HG03196 (cell line): Measurements from ENCODE around the gene MORN4.
"Not testable (repeated sequence)": the region's sequence is repeated elsewhere in the genome, so short reads cannot be mapped to it uniquely, and the experiment has no call there.

Experiments used
- ATAC-seq: cut with Tn5 transposase; IDR thresholded peaks from one replicate; pipeline ENCODE4 v1.9.1; 2021; ENCODE audit not compliant: unreplicated experiment

The MORN4 gene

GRCh38 chr10:97598407-97599271 lies 34.7 kb downstream of the MORN4 start:
- ATAC-seq: no peak

- ATAC-seq: no peak
These were observed 35.5 kb downstream of the MORN4 start for GRCh38 chr10:97597778-97598177.

DNA sequence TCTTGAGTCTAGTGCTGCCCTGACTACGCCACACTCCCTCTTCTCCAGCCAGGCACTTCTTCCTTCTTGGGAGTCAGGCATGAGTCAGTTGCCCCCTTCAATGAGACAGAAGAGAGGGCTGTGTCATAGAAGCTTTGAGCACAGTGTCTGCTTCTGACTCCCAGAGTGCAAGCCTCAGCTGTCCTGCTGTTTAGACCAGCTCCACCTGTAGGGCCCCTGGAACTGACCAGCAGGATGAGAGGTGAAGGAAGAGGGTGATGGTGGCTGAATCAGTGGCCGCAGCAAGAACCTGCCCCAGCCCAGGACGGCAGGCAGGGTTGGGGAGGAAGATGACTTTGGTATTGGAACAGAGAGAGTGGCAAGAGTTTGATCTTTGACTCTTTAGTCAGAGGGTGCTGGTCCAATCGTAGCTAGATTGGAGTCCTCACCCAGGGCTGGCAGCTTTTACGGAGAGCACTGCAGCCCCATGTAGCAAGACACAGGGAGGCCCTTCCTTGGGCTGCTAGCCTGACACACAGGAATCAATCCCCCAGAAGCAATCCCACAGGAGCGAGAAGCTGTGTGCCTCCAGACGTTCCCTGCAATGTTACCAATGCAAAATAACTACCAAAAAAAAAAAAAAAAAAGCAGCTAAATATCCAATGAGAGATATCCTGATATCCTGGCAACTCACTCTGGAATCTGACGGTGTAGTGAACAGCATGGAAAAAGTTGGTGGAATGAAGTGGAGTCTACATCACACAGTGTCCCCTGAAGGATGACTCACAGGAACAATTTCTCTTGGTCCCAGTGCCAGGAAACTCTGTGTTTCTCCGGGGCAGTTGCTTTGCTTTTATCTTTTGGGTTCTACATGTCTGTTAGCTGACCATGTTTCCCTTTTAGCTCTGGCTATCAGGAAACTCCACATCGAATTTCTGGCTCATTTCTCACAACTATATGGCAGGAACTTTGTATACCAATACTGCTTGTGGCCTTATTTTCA lies 36.9 kb downstream of the MORN4 start:
- no peak for ATAC-seq

DNA sequence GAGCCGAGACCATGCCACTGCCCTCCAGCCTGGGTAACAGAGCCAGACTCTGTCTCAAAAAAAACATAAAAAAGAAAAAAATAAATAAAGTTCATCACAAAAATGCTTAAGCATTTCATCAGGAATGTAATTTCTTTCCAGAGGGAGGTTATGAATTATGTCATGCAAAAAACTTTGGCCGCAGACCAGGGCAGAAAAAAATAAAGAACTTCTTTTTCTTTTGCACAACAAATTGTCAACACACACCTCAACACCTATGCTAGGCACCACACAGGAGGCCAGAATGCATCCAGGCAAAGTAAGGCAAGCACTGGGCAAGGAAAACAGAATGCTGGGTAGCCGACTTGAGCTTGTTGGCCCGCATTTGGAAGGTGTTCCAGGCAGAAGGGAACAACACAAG lies 39.9 kb downstream of the MORN4 start:
- no peak for ATAC-seq

DNA sequence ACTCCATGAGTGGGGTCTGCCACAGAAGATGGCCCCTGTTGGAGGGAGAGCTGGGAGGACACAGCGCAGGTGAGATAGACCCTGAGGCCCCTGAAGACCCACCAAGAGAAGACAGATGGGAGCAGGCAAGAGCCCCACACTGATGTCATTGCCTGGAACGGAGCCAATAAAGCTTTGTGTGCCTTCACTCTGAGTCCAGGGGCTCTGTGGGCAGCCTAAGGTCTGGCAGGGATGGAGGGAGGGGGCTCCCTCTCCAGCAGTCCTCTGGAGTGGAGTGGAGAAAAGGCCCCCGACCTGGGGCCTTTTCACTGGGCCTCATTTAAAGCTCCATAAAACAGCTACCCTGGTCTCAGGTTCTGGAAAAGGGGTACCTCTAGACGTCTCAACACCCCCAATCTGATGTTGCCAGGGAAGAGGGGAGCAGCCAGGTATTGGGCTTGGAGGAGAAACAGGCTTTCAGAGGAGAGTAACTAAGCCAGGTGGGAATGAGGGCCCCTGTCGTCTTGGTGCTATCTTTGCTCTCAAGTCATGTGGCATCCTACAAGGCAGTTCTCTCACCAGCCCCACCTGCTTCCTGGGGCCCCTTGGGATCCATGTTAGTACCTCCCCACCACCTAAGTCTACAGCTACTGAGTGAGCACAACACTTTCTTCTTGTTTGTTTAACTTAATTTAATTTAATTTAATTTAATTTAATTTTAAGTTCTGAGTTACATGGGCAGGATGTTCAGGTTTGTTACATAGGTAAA lies 42.4 kb downstream of the MORN4 start:
- no peak for ATAC-seq

DNA sequence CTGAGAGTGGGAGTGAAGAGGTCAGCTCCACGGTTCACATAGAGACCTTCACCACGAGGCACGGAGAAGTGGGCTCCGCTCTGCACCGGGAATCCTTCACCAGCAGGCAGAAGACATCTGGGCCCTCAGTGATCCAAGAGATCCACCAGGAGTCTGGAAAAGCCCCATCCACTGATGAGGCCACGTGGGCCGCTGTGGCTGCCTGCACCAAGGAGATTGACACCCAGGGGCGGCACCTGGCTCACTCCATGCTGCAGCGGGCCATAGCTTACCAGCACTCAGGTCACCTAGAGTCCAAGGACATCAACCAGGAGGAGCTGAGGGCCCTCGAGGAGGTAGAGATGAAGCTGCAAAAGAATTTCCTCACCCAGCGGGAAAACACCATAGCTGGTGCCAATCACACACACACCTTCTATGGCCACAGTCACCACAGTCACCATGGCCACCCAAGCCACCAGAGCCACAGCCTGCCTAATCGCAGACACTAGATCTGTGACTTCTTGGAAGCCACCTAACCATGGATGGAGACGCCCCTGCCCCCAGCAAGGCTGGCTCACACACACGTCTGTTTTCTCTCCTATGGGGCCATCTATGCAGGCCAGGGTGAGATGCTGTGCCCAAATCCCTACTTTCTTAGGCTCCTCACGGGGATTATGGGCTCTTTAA lies 43.1 kb downstream of the MORN4 start:
- no peak for ATAC-seq

- ATAC-seq: no peak
These were observed 43.8 kb downstream of the MORN4 start, which contains the start of gene C10orf62 for GRCh38 chr10:97589479-97589878. Gene C10orf62, plus strand, starts transcription at chr10:97589721. Its CDS starts 177 bp downstream, at chr10:97589898.

DNA sequence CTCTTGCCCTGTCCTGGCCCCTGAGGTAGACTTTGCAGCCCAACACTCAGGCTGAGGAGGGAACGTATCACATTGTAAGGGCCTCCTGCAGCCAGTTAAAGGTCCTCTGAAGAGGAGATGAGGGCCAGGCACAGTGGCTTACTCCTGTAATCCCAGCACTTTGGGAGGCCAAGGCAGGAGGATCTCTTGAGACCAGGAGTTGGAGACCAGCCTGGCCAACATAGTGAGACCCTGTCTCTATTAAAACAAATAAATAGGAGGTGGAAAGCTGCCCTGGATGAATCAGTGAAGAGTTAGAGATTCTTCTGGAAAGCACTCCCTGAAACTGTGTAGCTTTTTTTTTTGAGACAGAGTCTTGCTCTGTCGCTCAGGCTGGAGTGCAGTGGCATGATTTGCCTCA lies 46.1 kb downstream of the MORN4 start:
- ATAC-seq: no peak

GRCh38 chr10:97585439-97585811 lies 47.9 kb downstream of the MORN4 start:
- no peak for ATAC-seq

- ATAC-seq: no peak
These were observed 48.4 kb downstream of the MORN4 start for GRCh38 chr10:97584798-97585438.

DNA sequence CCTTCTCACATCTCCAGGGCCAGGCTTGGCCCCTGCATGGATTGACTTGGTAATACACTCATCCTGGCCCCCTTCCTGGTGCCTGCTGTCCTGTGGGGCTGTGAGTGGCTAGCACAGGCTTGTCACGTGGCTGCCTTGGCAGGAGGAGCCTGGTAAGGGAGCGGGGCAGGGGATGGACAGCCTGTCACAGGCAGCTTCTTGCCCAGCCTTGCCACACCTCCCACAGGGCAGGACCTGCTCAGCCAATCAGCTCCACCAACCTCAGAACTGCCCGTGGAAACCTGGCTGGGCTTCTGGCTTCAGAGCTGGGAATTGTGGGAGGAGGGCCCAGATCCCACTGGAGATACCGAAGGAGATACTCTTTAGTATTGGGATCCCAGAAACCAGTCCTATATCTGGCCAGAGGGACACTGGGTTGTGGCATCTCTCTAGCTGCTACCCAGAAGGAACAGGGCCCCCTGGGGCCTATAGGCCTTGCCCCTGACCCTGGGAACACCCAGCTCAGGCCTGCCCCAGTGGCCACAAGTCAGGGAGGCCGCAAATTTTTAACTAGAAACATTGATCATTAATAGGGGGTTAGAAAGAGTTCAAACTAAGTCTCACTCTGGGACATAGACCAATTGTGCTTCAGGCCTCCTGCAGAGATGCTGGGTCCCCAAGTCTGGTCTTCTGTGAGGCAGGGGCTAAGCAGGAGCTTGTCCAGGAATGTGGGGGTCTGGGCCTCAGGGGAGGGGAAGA lies 49.1 kb downstream of the MORN4 start, which contains the start of gene HOGA1:
Gene HOGA1, plus strand, starts transcription at position 330 of the 738 bp plus-strand sequence. Its CDS starts 315 bp downstream, at position 645.
- ATAC-seq: peak; percentile 53

DNA sequence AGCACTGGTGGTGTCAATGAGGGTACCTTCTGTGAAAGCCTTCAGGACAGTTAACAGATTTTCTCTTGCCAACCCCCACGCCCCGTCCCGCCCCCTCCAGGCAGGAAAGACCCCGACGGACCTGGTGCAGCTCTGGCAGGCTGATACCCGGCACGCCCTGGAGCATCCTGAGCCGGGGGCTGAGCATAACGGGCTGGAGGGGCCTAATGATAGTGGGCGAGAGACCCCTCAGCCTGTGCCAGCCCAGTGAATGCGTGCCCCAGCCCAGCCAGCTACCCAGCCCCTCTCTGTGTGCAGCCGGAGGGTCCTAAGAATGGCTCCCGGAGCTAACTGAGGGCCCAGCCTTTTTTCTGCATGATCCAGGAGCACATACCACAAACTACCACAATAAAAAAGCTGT lies 49.8 kb downstream of the MORN4 start:
- no peak for ATAC-seq

GRCh38 chr10:97582169-97582568 lies 51.1 kb downstream of the MORN4 start:
- no peak for ATAC-seq

GRCh38 chr10:97580421-97581367 lies 52.6 kb downstream of the MORN4 start:
- ATAC-seq: no peak

DNA sequence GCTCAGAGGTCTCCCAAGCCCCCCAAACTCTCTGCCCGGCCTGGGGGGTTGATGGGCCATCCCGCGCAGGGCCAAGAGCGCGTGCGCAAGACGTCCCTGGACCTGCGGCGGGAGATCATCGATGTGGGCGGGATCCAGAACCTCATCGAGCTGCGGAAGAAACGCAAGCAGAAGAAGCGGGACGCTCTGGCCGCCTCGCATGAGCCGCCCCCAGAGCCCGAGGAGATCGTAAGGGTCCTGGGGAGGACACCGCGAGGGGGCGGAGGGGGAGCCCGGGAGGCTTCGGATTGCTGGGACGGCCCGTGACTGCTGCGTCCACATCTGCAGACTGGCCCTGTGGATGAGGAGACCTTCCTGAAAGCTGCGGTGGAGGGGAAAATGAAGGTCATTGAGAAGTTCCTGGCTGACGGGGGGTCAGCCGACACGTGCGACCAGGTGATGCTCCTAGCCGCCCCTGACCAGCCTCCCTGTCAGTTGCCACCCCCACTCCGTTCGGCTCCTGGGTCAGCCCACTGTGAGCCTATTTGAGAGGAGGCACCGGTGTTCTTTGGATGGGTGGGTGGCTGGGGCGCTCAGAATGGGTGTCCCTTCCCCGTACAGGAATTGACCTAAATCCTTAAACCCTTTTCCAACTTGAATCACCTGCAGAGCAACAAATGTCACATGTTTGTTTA lies 55.0 kb downstream of the MORN4 start:
- ATAC-seq: no peak

DNA sequence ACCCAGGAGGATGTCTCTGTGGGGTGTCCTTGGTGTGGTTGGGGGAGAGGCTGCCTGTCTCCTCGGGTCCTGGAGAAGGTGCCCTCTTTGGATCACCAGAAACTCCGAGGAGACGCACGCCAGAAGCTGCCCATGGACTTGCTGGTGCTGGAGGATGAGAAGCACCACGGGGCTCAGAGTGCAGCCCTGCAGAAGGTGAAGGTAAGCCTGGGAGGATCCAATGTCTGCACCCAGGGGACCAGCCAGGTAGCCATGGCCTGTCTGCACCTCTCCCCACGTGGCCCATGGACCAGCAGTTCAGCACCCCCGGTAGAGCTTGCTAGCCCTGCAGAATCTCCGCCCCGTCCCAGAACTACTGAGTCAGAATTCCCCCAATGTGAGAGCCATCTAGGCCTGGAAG lies 55.6 kb downstream of the MORN4 start:
- ATAC-seq: no peak

DNA sequence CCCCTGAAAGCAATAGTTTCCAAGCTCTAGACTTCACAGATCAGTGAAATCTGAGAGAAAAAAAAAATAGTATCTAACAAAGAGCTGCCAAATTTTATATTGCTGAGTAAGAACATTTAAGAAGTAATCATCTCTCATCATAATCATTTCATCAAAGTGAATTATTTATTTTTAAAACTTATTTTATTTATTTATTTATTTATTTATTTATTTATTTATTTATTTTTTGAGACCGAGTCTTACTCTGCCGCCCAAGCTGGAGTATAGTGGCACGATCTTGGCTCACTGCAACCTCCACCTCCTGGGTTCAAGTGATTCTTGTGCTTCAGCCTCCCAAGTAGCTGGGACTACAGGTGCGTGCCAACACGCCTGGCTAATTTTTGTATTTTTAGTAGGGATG lies 56.8 kb downstream of the MORN4 start:
- ATAC-seq: not testable (repeated sequence)
